MCF 10A (cell line): ENCODE measurements around the gene TANGO6. TPM values are rescaled to one million over a fixed set of nuclear protein-coding genes. Genes with fewer than 3 reads are reported as not detected.

Experiments
- BruUV-seq: library from RNA; stranded (reverse); fragments of 400-500 nt; replicated peaks from 2 replicates; lab custom pipeline; 2021; lab: Mats Ljungman, UMichigan
- CTCF ChIA-PET: fragments of 300-600 bp; sonication (Branson Sonifier 250); formaldehyde crosslinking; extraction: SDS; loops from one replicate; lab custom pipeline; 2021; ENCODE audit warnings: antibody characterized with exemption, inconsistent platforms; lab: Yijun Ruan, JAX
- POLR2A ChIA-PET: fragments of 300-600, 350-650 bp; sonication (Branson Sonifier 250); formaldehyde crosslinking; extraction: SDS; loops from one replicate; lab custom pipeline; 2020; ENCODE audit warnings: antibody characterized with exemption, inconsistent platforms; lab: Yijun Ruan, JAX
- DNase-seq: peaks from one replicate; pipeline ENCODE4 v3.0.0-alpha.2; 2018; ENCODE audit not compliant: unreplicated experiment
- H3K27ac Mint-ChIP-seq: one replicate; pipeline ENCODE4 v1.8.0; 2022; ENCODE audit warnings: mild to moderate bottlenecking, low read depth, mixed read lengths; ENCODE audit not compliant: unreplicated experiment
- H3K27me3 Mint-ChIP-seq: one replicate; pipeline ENCODE4 v1.8.0; 2022; ENCODE audit warnings: mixed read lengths; ENCODE audit not compliant: insufficient read depth, unreplicated experiment
- H3K36me3 Mint-ChIP-seq: one replicate; pipeline ENCODE4 v1.8.0; 2022; ENCODE audit warnings: mild to moderate bottlenecking, moderate library complexity, mixed read lengths; ENCODE audit not compliant: insufficient read depth, unreplicated experiment
- H3K4me1 Mint-ChIP-seq: one replicate; pipeline ENCODE4 v1.8.0; 2022; ENCODE audit warnings: mixed read lengths; ENCODE audit not compliant: insufficient read depth, unreplicated experiment
- H3K4me3 Mint-ChIP-seq: one replicate; pipeline ENCODE4 v1.8.0; 2022; ENCODE audit warnings: mild to moderate bottlenecking, moderate library complexity, mixed read lengths; ENCODE audit not compliant: unreplicated experiment
- H3K9me3 Mint-ChIP-seq: one replicate; pipeline ENCODE4 v1.8.0; 2022; ENCODE audit warnings: mixed read lengths; ENCODE audit not compliant: unreplicated experiment
- intact Hi-C: fragments of 100-400 bp; cut with micrococcal nuclease; formaldehyde crosslinking; loops from 2 replicates; pipeline ENCODE4 v1.14.1; 2022
- total RNA-seq: library from RNA; stranded (reverse); gene quantifications from 2 replicates; pipeline ENCODE4 v1.2.3, GENCODE V29; 2022
- TF ChIP-seq, protein P1 (sequence below): fragments of 200-600 bp; IDR thresholded peaks from one replicate; pipeline ENCODE4 v1.8.0; 2022; ENCODE audit warnings: antibody characterized with exemption, mild to moderate bottlenecking; ENCODE audit not compliant: unreplicated experiment

Gene TANGO6
- total RNA-seq, 1 experiment from 2014 or later: 21.8 TPM

DNA sequence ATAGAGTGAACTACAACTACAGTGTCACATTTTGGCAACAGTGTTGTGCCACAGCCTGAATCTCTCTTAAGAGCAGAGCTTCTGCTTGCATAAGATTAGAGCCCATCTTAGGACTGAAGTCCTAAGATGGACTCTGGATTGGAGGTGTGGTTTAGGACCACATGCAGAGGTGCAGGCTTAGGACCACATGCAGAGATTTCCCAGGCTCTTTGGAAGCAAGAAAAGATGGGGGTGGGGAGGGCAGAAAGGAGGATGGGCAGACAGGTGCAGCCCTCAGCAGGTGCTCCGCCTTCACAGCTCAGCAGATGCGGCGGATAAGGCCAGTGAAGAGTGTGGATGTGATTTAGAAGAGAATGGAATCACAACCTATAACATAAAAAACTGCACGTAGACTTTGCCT lies 128.7 kb downstream of the TANGO6 start:
- TF ChIP-seq, protein P1, sequence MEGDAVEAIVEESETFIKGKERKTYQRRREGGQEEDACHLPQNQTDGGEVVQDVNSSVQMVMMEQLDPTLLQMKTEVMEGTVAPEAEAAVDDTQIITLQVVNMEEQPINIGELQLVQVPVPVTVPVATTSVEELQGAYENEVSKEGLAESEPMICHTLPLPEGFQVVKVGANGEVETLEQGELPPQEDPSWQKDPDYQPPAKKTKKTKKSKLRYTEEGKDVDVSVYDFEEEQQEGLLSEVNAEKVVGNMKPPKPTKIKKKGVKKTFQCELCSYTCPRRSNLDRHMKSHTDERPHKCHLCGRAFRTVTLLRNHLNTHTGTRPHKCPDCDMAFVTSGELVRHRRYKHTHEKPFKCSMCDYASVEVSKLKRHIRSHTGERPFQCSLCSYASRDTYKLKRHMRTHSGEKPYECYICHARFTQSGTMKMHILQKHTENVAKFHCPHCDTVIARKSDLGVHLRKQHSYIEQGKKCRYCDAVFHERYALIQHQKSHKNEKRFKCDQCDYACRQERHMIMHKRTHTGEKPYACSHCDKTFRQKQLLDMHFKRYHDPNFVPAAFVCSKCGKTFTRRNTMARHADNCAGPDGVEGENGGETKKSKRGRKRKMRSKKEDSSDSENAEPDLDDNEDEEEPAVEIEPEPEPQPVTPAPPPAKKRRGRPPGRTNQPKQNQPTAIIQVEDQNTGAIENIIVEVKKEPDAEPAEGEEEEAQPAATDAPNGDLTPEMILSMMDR: no peak
- POLR2A ChIA-PET: no interaction called here
- no peak for DNase-seq
- BruUV-seq: no TSS peak
- Mint-ChIP-seq H3K27ac (no peak overlapping the region), H3K9me3 (no peaks in the 10 kb centered on the region), H3K36me3 (peaks cover 14% of the 10 kb centered on the region), H3K4me3 (no peak overlapping the region), H3K27me3 (no peaks in the 10 kb centered on the region), H3K4me1 (no peaks in the 10 kb centered on the region)
- intact Hi-C loops: no loop called here
- CTCF ChIA-PET: no interaction called here

DNA sequence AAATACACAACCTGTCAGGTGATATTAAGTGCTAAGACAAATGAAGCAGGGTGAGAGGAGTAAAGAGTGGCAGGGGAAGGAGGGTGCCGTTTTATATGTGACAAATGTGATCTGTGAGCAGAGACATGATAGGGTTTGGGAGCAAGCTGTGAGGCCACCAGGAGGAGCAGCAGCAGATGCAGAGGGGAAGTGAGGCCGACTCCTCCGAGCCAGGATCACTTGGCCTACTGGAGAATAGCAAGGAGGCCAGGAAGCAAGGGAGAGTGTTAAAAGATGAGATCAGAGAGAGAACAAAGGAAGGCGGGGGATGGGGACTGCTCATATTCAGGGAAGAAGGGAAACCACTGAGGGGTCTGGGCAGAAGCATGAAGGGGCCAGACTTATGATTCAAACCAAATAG lies 129.4 kb downstream of the TANGO6 start:
- Mint-ChIP-seq H3K36me3 (peaks cover 14% of the 10 kb centered on the region), H3K4me1 (no peaks in the 10 kb centered on the region), H3K27ac (no peak overlapping the region), H3K9me3 (no peaks in the 10 kb centered on the region), H3K27me3 (no peaks in the 10 kb centered on the region), H3K4me3 (no peak overlapping the region)
- POLR2A ChIA-PET: no interaction called here
- CTCF ChIA-PET: no interaction called here
- intact Hi-C loops: no loop called here
- TF ChIP-seq, protein P1: no peak
- no peak for DNase-seq
- no TSS peak for BruUV-seq

DNA sequence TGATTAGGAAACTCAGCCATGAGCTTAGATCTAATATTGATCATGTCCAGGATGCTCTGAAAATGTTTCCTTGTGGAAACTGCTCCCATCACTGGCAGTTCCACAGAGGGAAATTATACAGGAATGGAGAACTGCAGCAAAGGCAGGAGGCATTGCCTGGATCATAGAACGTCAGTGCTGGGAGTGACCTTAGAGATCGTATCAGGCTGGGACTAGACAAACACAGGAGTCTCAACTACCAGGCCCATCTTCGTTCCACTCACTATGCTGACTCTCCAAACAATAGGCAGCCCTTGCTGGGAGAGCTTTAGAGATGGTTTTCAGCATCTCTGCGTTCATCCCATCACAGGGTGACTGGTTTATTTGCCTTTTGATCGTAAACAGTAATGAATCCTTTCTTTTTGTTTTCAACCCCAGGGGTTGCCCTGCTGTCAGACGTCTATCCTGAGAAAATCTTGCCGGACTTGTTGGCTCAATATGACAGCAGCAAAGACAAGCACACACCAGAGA lies 130.3 kb downstream of the TANGO6 start:
- Mint-ChIP-seq H3K9me3 (no peaks in the 10 kb centered on the region), H3K27me3 (no peaks in the 10 kb centered on the region), H3K27ac (no peak overlapping the region), H3K4me3 (no peak overlapping the region), H3K4me1 (no peaks in the 10 kb centered on the region), H3K36me3 (peaks cover 14% of the 10 kb centered on the region)
- TF ChIP-seq, protein P1: no peak
- POLR2A ChIA-PET: no interaction called here
- no TSS peak for BruUV-seq
- CTCF ChIA-PET: interaction anchor here (0.9 kb wide), 1 partner anchor 85 kb away, joined by 3 read pairs; no protein-coding TSS in a partner anchor
- no peak for DNase-seq
- intact Hi-C loops: no loop called here

DNA sequence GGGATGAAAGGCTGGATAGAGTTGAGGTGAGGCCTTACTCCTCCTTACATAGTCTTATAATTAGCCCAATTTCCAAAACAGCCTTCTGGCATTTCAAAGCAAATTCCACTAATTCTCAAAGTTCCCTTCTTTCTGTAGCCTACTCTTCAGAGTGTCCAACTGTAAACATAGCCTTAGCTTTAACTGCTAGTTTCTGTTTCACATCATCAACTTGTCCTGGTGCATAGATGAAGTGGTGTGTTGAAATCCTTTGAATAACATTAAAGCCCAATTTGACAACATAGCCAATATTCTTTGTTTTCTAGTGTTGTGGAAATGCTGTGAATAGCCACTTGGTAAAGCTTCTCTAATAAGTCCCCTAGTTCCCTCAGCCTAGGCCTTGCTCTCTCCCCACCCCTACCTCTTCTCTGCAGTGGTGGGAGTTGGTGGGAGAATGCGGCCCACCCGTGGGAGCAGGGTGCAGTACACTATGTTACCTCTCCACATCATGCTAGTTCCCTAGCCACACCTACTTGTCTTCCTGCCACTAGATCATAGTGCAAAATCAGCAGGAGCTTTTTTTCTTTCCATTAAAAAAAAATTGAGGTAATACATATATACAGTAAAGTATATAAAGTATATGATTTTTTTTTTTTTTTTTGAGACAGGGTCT lies 135.1 kb downstream of the TANGO6 start:
- H3K4me1 Mint-ChIP-seq: no peaks in the 10 kb centered on the region
- CTCF ChIA-PET: interaction anchor here (0.5 to 1.3 kb wide), 5 partner anchors 10 to 135 kb away, joined by 3 to 4 read pairs (median 3); no protein-coding TSS in a partner anchor
- H3K27ac Mint-ChIP-seq: no peak overlapping the region
- no peaks in the 10 kb centered on the region for H3K9me3 Mint-ChIP-seq
- no TSS peak for BruUV-seq
- intact Hi-C loops: no loop called here
- peaks cover 25% of the 10 kb centered on the region for H3K36me3 Mint-ChIP-seq
- TF ChIP-seq, protein P1: no peak
- POLR2A ChIA-PET: interaction anchor here (0.6 kb wide), 1 partner anchor 10 kb away, joined by 3 read pairs; no protein-coding TSS in a partner anchor
- H3K27me3 Mint-ChIP-seq: no peaks in the 10 kb centered on the region
- no peak for DNase-seq
- H3K4me3 Mint-ChIP-seq: no peak overlapping the region
